ENCODE results near the gene ZNF462. TPM values are rescaled to one million over a fixed set of nuclear protein-coding genes. Genes with fewer than 3 reads are reported as not detected.

ZNF462 gene
- 2.9 and 7.8 TPM in 2 replicates for total RNA-seq

GRCh38 chr9:106862821-106863720 is at the start of gene ZNF462:
TSS of gene ZNF462 (plus strand) at chr9:106863166. CDS start at chr9:106923384, 60,218 bp downstream.

